SK-N-SH (cell line): ENCODE measurements around the gene EFCC1.

ENCODE experiments used
- ELF1 ChIP-seq: IDR thresholded peaks from 2 replicates; pipeline ENCODE4 v1.4.0; 2012
- EZH2phosphoT487 ChIP-seq: fragments of 200-600 bp; sonication (generic); IDR thresholded peaks from 2 replicates; pipeline ENCODE4 v1.6.1; 2017; ENCODE audit warnings: low read depth, mixed run types, mild to moderate bottlenecking, antibody characterized with exemption, moderate library complexity, borderline replicate concordance
- FOXM1 ChIP-seq: IDR thresholded peaks from 2 replicates; pipeline ENCODE4 v1.4.0; 2012; ENCODE audit warnings: low read depth, mild to moderate bottlenecking
- GABPA ChIP-seq: IDR thresholded peaks from 2 replicates; pipeline ENCODE4 v1.4.0; 2012; ENCODE audit warnings: low read depth, mild to moderate bottlenecking
- JUND ChIP-seq: IDR thresholded peaks from 2 replicates; pipeline ENCODE4 v1.4.0; 2012
- MXI1 ChIP-seq: IDR thresholded peaks from 2 replicates; pipeline ENCODE4 v1.6.1; 2012; ENCODE audit warnings: mild to moderate bottlenecking, low read depth, low read length, improper control_type of control experiment
- POLR2AphosphoS5 ChIP-seq: IDR thresholded peaks from 2 replicates; pipeline ENCODE4 v1.6.1; 2012; ENCODE audit warnings: low read depth, low read length
- RCOR1 ChIP-seq: fragments of 150-350 bp; IDR thresholded peaks from 2 replicates; pipeline ENCODE4 v1.6.1; 2017; ENCODE audit warnings: antibody characterized with exemption, low read length
- RXRA ChIP-seq: IDR thresholded peaks from 2 replicates; pipeline ENCODE4 v1.4.0; 2012; ENCODE audit warnings: low read depth, mild to moderate bottlenecking, borderline replicate concordance
- TCF12 ChIP-seq: IDR thresholded peaks from 2 replicates; pipeline ENCODE4 v1.4.0; 2012
- TEAD4 ChIP-seq: IDR thresholded peaks from 2 replicates; pipeline ENCODE4 v1.4.0; 2012; ENCODE audit warnings: mild to moderate bottlenecking, borderline replicate concordance; ENCODE audit not compliant: insufficient read depth
- TF ChIP-seq, protein P1 (sequence below): IDR thresholded peaks from 2 replicates; pipeline ENCODE4 v1.6.1; 2012; ENCODE audit warnings: mild to moderate bottlenecking, low read depth, low read length, moderate library complexity
- TF ChIP-seq, protein P2 (sequence below): fragments of 200-600 bp; sonication (generic); IDR thresholded peaks from 2 replicates; pipeline ENCODE4 v1.6.1; 2017; ENCODE audit warnings: antibody characterized with exemption, mild to moderate bottlenecking, moderate library complexity

DNA sequence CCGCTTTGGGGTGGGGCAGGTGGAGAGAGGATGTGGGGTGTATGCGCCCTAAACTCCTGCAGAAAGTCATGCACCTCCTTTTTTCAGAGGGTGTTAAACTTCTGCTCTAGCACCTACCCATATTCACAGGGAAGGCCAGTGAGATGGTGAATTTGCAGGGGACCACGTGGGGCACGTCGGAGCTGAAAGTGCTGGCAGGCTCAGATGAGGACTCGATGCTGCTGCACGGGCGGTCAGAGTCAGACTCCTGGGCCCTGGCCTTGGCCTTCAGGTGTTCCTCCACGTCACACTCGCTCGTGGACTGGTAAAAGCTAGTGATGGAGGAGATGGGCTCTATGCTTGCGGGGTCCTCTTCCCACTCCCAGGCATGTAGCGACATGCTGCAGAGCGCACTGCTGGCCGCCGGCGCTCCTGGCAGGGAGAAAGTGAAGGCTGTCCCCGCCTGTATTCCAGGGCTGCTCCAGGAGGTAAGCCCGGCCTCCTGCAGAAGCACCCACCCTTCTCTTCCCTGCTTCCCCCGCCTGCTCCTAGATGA lies 8.1 kb upstream of the EFCC1 start:
- TF ChIP-seq RXRA (no peak), JUND (no peak), FOXM1 (no peak), ELF1 (no peak), MXI1 (no peak), RCOR1 (no peak), GABPA (no peak), TEAD4 (no peak), EZH2phosphoT487 (no peak), POLR2AphosphoS5 (no peak), TCF12 (no peak)
- TF ChIP-seq, protein P1, sequence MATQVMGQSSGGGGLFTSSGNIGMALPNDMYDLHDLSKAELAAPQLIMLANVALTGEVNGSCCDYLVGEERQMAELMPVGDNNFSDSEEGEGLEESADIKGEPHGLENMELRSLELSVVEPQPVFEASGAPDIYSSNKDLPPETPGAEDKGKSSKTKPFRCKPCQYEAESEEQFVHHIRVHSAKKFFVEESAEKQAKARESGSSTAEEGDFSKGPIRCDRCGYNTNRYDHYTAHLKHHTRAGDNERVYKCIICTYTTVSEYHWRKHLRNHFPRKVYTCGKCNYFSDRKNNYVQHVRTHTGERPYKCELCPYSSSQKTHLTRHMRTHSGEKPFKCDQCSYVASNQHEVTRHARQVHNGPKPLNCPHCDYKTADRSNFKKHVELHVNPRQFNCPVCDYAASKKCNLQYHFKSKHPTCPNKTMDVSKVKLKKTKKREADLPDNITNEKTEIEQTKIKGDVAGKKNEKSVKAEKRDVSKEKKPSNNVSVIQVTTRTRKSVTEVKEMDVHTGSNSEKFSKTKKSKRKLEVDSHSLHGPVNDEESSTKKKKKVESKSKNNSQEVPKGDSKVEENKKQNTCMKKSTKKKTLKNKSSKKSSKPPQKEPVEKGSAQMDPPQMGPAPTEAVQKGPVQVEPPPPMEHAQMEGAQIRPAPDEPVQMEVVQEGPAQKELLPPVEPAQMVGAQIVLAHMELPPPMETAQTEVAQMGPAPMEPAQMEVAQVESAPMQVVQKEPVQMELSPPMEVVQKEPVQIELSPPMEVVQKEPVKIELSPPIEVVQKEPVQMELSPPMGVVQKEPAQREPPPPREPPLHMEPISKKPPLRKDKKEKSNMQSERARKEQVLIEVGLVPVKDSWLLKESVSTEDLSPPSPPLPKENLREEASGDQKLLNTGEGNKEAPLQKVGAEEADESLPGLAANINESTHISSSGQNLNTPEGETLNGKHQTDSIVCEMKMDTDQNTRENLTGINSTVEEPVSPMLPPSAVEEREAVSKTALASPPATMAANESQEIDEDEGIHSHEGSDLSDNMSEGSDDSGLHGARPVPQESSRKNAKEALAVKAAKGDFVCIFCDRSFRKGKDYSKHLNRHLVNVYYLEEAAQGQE, result no peak
- TF ChIP-seq, protein P2, sequence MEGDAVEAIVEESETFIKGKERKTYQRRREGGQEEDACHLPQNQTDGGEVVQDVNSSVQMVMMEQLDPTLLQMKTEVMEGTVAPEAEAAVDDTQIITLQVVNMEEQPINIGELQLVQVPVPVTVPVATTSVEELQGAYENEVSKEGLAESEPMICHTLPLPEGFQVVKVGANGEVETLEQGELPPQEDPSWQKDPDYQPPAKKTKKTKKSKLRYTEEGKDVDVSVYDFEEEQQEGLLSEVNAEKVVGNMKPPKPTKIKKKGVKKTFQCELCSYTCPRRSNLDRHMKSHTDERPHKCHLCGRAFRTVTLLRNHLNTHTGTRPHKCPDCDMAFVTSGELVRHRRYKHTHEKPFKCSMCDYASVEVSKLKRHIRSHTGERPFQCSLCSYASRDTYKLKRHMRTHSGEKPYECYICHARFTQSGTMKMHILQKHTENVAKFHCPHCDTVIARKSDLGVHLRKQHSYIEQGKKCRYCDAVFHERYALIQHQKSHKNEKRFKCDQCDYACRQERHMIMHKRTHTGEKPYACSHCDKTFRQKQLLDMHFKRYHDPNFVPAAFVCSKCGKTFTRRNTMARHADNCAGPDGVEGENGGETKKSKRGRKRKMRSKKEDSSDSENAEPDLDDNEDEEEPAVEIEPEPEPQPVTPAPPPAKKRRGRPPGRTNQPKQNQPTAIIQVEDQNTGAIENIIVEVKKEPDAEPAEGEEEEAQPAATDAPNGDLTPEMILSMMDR, result no peak
